ENCODE data around the gene MPZL3.

Gene MPZL3

GRCh38 chr11:118267486-118267885 is 15.3 kb upstream of the MPZL3 start:
- no peak overlapping the region for H3K27ac ChIP-seq (ENCODE audit: insufficient read depth, low read length, poor library complexity, severe bottlenecking)
- no peak for DNase-seq

DNA sequence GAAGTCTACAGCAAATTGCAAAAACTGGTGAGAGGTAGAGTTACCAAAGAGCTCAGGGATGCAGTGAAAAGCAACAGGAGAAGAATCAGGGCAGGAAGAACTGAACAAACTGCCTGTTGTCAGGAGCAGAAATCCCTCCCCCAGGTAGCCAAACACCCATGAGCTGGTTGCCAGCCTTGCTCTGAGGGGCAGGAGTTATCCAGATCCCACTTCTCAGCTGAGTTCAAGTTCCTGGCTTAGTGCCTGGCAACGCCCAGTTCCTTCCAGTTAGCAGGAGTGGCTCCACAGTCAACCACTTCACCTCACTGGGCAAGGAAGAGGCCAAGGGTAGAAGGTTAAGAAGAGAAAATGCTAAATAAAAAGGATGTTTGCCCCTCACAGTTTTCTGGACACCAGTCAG is 13.8 kb upstream of the MPZL3 start:
- no peak overlapping the region for H3K27ac ChIP-seq (ENCODE audit: insufficient read depth, low read length, poor library complexity, severe bottlenecking)
- H3K9me3 ChIP-seq (ENCODE audit: control insufficient read depth, low read length), result no peaks in the 10 kb centered on the region
- H3K4me1 ChIP-seq (ENCODE audit: control insufficient read depth, insufficient read depth, low read length, poor library complexity, severe bottlenecking), result peaks cover 10% of the 10 kb centered on the region
- no peaks in the 10 kb centered on the region for H3K36me3 ChIP-seq (ENCODE audit: control insufficient read depth, insufficient read depth, low read length)
- H3K27me3 ChIP-seq (replicated peaks; ENCODE audit: control insufficient read depth, insufficient read depth, low read length, poor library complexity, severe bottlenecking), result no peaks in the 10 kb centered on the region
- no peak for DNase-seq
- H3K4me3 ChIP-seq (ENCODE audit: insufficient read depth, low read depth, low read length, poor library complexity, severe bottlenecking), result no peak overlapping the region

More at GRCh38 chr11:118267486-118267885, 15.3 kb upstream of the MPZL3 start:
- H3K27me3 ChIP-seq (replicated peaks; ENCODE audit: control insufficient read depth, insufficient read depth, low read length, poor library complexity, severe bottlenecking), result no peaks in the 10 kb centered on the region
- no peak overlapping the region for H3K4me3 ChIP-seq (ENCODE audit: insufficient read depth, low read depth, low read length, poor library complexity, severe bottlenecking)
- H3K4me1 ChIP-seq (ENCODE audit: control insufficient read depth, insufficient read depth, low read length, poor library complexity, severe bottlenecking), result peaks cover 10% of the 10 kb centered on the region
- no peaks in the 10 kb centered on the region for H3K9me3 ChIP-seq (ENCODE audit: control insufficient read depth, low read length)
- H3K36me3 ChIP-seq (ENCODE audit: control insufficient read depth, insufficient read depth, low read length), result no peaks in the 10 kb centered on the region

- H3K4me1 ChIP-seq (ENCODE audit: control insufficient read depth, insufficient read depth, low read length, poor library complexity, severe bottlenecking), result peaks cover 10% of the 10 kb centered on the region
- no peak overlapping the region for H3K27ac ChIP-seq (ENCODE audit: insufficient read depth, low read length, poor library complexity, severe bottlenecking)
Measured at GRCh38 chr11:118264569-118265465, 12.7 kb upstream of the MPZL3 start.

DNA sequence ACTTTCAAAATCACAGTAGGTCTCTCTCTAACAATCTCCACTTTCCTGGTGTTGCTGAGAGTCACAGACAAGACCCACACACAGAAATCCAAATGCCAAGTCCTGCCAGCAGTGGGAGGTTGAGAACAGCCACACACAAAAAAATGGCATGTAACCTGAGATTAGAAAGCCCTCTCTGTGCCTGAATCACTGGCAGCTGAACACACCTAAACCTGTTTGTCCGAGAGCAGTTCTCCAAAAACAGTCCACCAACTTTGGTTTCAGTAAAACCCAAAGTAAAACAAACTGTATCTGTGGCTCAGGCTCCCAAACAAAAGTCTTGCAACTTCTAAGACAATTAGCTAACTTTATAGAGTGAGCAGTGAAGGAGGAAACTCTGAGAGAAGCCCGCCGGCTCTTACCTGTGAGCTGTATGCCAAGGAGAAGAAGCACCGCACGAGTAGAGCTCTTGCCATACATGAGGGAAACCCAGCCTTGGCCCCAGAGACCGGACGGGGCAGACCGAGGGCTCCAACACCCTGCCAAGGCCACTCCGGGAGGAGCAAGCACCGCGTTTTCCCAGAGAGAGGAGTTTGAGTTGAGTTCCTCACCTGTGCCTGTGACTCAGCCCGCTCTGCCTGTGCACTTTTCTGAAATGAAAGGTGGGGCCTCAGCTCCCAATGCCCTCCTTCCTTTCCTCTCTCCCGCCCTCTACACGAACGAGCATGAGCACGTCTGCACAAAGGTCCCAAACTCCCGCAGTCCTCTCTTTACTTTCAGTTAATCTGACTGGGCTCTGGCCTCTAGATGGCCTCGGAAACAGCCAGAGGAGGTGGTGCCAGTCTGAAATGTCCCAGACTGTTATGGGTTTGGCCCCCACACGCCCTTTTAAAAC is 11.8 kb upstream of the MPZL3 start, which contains the start of gene MPZL2:
Gene MPZL2 (minus strand): TSS at position 603 of the 874 bp plus-strand sequence. CDS start 144 bp downstream, at position 459.
- peak within 1 kb of the TSS; percentile 22 for H3K4me3 ChIP-seq (ENCODE audit: insufficient read depth, low read depth, low read length, poor library complexity, severe bottlenecking)
- no peaks in the 10 kb centered on the region for H3K27me3 ChIP-seq (replicated peaks; ENCODE audit: control insufficient read depth, insufficient read depth, low read length, poor library complexity, severe bottlenecking)
- H3K27ac ChIP-seq (ENCODE audit: insufficient read depth, low read length, poor library complexity, severe bottlenecking), result no peak within 1 kb of the TSS
- H3K36me3 ChIP-seq (ENCODE audit: control insufficient read depth, insufficient read depth, low read length), result no peaks in the 10 kb centered on the region
- DNase-seq, result no peak
- H3K4me1 ChIP-seq (ENCODE audit: control insufficient read depth, insufficient read depth, low read length, poor library complexity, severe bottlenecking), result peaks cover 10% of the 10 kb centered on the region
- no peaks in the 10 kb centered on the region for H3K9me3 ChIP-seq (ENCODE audit: control insufficient read depth, low read length)

More at GRCh38 chr11:118264569-118265465, 12.7 kb upstream of the MPZL3 start:
- no peaks in the 10 kb centered on the region for H3K9me3 ChIP-seq (ENCODE audit: control insufficient read depth, low read length)
- H3K36me3 ChIP-seq (ENCODE audit: control insufficient read depth, insufficient read depth, low read length), result no peaks in the 10 kb centered on the region
- no peaks in the 10 kb centered on the region for H3K27me3 ChIP-seq (replicated peaks; ENCODE audit: control insufficient read depth, insufficient read depth, low read length, poor library complexity, severe bottlenecking)
- no peak overlapping the region for H3K4me3 ChIP-seq (ENCODE audit: insufficient read depth, low read depth, low read length, poor library complexity, severe bottlenecking)
- no peak for DNase-seq

GRCh38 chr11:118263112-118263511 is 10.9 kb upstream of the MPZL3 start:
- no peaks in the 10 kb centered on the region for H3K9me3 ChIP-seq (ENCODE audit: control insufficient read depth, low read length)
- no peaks in the 10 kb centered on the region for H3K36me3 ChIP-seq (ENCODE audit: control insufficient read depth, insufficient read depth, low read length)
- no peak for DNase-seq
- H3K4me1 ChIP-seq (ENCODE audit: control insufficient read depth, insufficient read depth, low read length, poor library complexity, severe bottlenecking), result peaks cover 10% of the 10 kb centered on the region
- H3K27ac ChIP-seq (ENCODE audit: insufficient read depth, low read length, poor library complexity, severe bottlenecking), result no peak overlapping the region
- H3K27me3 ChIP-seq (replicated peaks; ENCODE audit: control insufficient read depth, insufficient read depth, low read length, poor library complexity, severe bottlenecking), result no peaks in the 10 kb centered on the region
- H3K4me3 ChIP-seq (ENCODE audit: insufficient read depth, low read depth, low read length, poor library complexity, severe bottlenecking), result no peak overlapping the region

GRCh38 chr11:118260353-118260752 is 8.2 kb upstream of the MPZL3 start:
- Histone ChIP-seq H3K4me3 (ENCODE audit: insufficient read depth, low read depth, low read length, poor library complexity, severe bottlenecking) (no peak overlapping the region), H3K36me3 (ENCODE audit: control insufficient read depth, insufficient read depth, low read length) (no peaks in the 10 kb centered on the region), H3K27ac (ENCODE audit: insufficient read depth, low read length, poor library complexity, severe bottlenecking) (no peak overlapping the region), H3K4me1 (ENCODE audit: control insufficient read depth, insufficient read depth, low read length, poor library complexity, severe bottlenecking) (peaks cover 10% of the 10 kb centered on the region), H3K27me3 (replicated peaks; ENCODE audit: control insufficient read depth, insufficient read depth, low read length, poor library complexity, severe bottlenecking) (no peaks in the 10 kb centered on the region), H3K9me3 (ENCODE audit: control insufficient read depth, low read length) (no peaks in the 10 kb centered on the region)
- no peak for DNase-seq

DNA sequence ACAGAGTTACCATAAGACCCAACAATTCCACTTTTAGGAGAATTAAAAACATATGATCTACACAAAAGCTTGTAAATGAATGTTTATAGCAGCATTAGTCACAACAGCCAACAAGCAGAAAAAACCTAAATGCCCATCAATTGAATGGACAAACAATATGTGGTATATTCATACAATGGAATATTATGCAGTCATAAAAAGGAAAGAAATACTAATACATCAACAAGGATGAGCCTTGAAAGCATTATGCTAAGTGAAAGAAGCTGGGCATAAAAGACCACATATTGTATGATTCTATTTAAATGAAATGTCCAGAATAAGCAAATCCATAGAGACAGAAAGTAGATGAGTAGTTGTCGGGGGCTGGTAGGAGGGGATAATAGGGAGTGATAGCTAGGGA is 7.0 kb upstream of the MPZL3 start:
- DNase-seq, result no peak
- H3K4me1 ChIP-seq (ENCODE audit: control insufficient read depth, insufficient read depth, low read length, poor library complexity, severe bottlenecking), result peaks cover 8% of the 10 kb centered on the region
- no peak overlapping the region for H3K27ac ChIP-seq (ENCODE audit: insufficient read depth, low read length, poor library complexity, severe bottlenecking)
- no peaks in the 10 kb centered on the region for H3K36me3 ChIP-seq (ENCODE audit: control insufficient read depth, insufficient read depth, low read length)
- no peak overlapping the region for H3K4me3 ChIP-seq (ENCODE audit: insufficient read depth, low read depth, low read length, poor library complexity, severe bottlenecking)
- H3K27me3 ChIP-seq (replicated peaks; ENCODE audit: control insufficient read depth, insufficient read depth, low read length, poor library complexity, severe bottlenecking), result no peaks in the 10 kb centered on the region
- no peaks in the 10 kb centered on the region for H3K9me3 ChIP-seq (ENCODE audit: control insufficient read depth, low read length)

DNA sequence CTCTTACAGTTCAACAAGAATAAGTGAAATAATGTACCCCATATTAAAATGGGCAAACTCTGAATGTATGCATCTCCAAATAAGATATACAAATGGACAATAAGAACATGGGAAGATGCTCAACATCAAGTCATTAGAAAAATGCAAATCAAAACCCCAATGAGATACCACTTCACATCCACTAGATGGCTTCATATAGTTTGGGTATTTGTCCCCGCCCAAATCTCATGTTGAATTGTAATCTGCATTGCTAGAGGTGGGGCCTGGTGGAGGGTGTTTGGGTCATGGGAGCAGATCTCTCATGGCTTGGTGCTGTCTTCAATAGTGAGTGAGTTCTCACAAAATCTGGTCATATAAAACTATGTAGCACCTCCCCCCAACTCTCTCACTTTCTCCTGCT is 6.2 kb upstream of the MPZL3 start:
- no peak for DNase-seq
- no peaks in the 10 kb centered on the region for H3K9me3 ChIP-seq (ENCODE audit: control insufficient read depth, low read length)
- no peaks in the 10 kb centered on the region for H3K36me3 ChIP-seq (ENCODE audit: control insufficient read depth, insufficient read depth, low read length)
- H3K27ac ChIP-seq (ENCODE audit: insufficient read depth, low read length, poor library complexity, severe bottlenecking), result no peak overlapping the region
- H3K27me3 ChIP-seq (replicated peaks; ENCODE audit: control insufficient read depth, insufficient read depth, low read length, poor library complexity, severe bottlenecking), result no peaks in the 10 kb centered on the region
- peaks cover under 1% of the 10 kb centered on the region for H3K4me1 ChIP-seq (ENCODE audit: control insufficient read depth, insufficient read depth, low read length, poor library complexity, severe bottlenecking)
- H3K4me3 ChIP-seq (ENCODE audit: insufficient read depth, low read depth, low read length, poor library complexity, severe bottlenecking), result no peak overlapping the region

DNA sequence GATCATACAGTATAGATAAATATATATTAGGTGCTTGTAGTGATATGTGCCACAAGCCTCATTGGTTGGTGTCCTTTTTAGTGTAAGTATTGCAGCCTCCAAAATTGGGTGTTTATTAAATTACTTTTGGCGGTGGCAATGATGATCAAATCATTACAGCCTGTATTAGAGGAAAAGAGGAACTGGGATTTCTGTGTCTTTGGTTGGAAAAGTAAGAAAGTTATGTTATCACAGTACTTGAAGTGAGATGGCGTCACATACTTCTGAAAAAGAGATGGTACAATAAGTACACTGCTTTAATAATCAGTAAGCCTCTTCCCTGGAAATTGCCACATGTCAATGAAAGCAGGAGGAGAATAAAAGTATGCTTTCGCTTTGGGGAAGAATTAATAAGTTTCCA is 523 bp upstream of the MPZL3 start:
- Histone ChIP-seq H3K27ac (ENCODE audit: insufficient read depth, low read length, poor library complexity, severe bottlenecking) (peak overlapping the region; percentile 89), H3K9me3 (ENCODE audit: control insufficient read depth, low read length) (no peaks in the 10 kb centered on the region), H3K4me3 (ENCODE audit: insufficient read depth, low read depth, low read length, poor library complexity, severe bottlenecking) (peak overlapping the region; percentile 78), H3K4me1 (ENCODE audit: control insufficient read depth, insufficient read depth, low read length, poor library complexity, severe bottlenecking) (peaks cover 6% of the 10 kb centered on the region), H3K36me3 (ENCODE audit: control insufficient read depth, insufficient read depth, low read length) (no peaks in the 10 kb centered on the region), H3K27me3 (replicated peaks; ENCODE audit: control insufficient read depth, insufficient read depth, low read length, poor library complexity, severe bottlenecking) (no peaks in the 10 kb centered on the region)
- no peak for DNase-seq

- Histone ChIP-seq H3K4me1 (ENCODE audit: control insufficient read depth, insufficient read depth, low read length, poor library complexity, severe bottlenecking) (peaks cover 28% of the 10 kb centered on the region), H3K27me3 (replicated peaks; ENCODE audit: control insufficient read depth, insufficient read depth, low read length, poor library complexity, severe bottlenecking) (no peaks in the 10 kb centered on the region), H3K4me3 (ENCODE audit: insufficient read depth, low read depth, low read length, poor library complexity, severe bottlenecking) (no peak overlapping the region), H3K27ac (ENCODE audit: insufficient read depth, low read length, poor library complexity, severe bottlenecking) (peak overlapping the region; percentile 30), H3K9me3 (ENCODE audit: control insufficient read depth, low read length) (no peaks in the 10 kb centered on the region), H3K36me3 (ENCODE audit: control insufficient read depth, insufficient read depth, low read length) (no peaks in the 10 kb centered on the region)
- no peak for DNase-seq
Measured at GRCh38 chr11:118247041-118247440, 5.1 kb downstream of the MPZL3 start.

Measured in effector memory CD4-positive, alpha-beta T cell (primary cell).